GM18907 (cell line): ENCODE measurements around the gene ETAA1.

Experiments
- ATAC-seq: cut with Tn5 transposase; IDR thresholded peaks from one replicate; pipeline ENCODE4 v1.9.1; 2021; ENCODE audit warnings: mild to moderate bottlenecking, moderate library complexity; ENCODE audit not compliant: unreplicated experiment

ETAA1 gene

GRCh38 chr2:67437114-67437513 is 40.0 kb downstream of the ETAA1 start:
- ATAC-seq, result no peak

GRCh38 chr2:67438337-67438736 is 41.2 kb downstream of the ETAA1 start:
- ATAC-seq, result no peak

GRCh38 chr2:67445652-67446268 is 48.6 kb downstream of the ETAA1 start:
- ATAC-seq, result no peak

- no peak for ATAC-seq
These were observed 49.4 kb downstream of the ETAA1 start for GRCh38 chr2:67446491-67446911.

GRCh38 chr2:67448648-67449047 is 51.5 kb downstream of the ETAA1 start:
- no peak for ATAC-seq

- no peak for ATAC-seq
These were observed 54.1 kb downstream of the ETAA1 start for GRCh38 chr2:67451086-67451832.

GRCh38 chr2:67453310-67453709 is 56.2 kb downstream of the ETAA1 start:
- no peak for ATAC-seq

- no peak for ATAC-seq
These were observed 58.3 kb downstream of the ETAA1 start for GRCh38 chr2:67455219-67456142.

- no peak for ATAC-seq
These were observed 59.3 kb downstream of the ETAA1 start for GRCh38 chr2:67456428-67456827.

GRCh38 chr2:67457699-67458098 is 60.6 kb downstream of the ETAA1 start:
- no peak for ATAC-seq

- ATAC-seq, result no peak
These were observed 62.6 kb downstream of the ETAA1 start for GRCh38 chr2:67459761-67460160.
